Pancreas (tissue), 10 donors: ENCODE results near the gene SHKBP1. TPM values are rescaled to one million over a fixed set of nuclear protein-coding genes. Genes with fewer than 3 reads are reported as not detected.

Experiments used
- ATAC-seq, 4 donors: fragments of 200-7000 bp; cut with Tn5 transposase; one replicate each; pipeline versions ENCODE4 v1.8.0 to v1.9.1; 2020; ENCODE audit warnings: mild to moderate bottlenecking in 4 of 4, moderate library complexity in 4 of 4
- DNase-seq, 6 donors: peaks; one replicate each; pipeline ENCODE4 v3.0.0-alpha.2; 2020
- FAIRE-seq: peaks from 2 replicates; lab custom pipeline; 2012; peaks lifted over from hg19 to GRCh38; lab: Jason Lieb, UNC
- H3K27ac ChIP-seq, 4 donors: fragments of 200-600 bp; sonication (generic); 1 replicate in 3 of 4; 2 replicates in 1 of 4; pipeline versions ENCODE4 v1.5.0 to v1.8.0; 2020
- H3K27me3 ChIP-seq, 4 donors: fragments of 200-600 bp; one replicate each; pipeline ENCODE4 v1.8.0; 2021
- H3K36me3 ChIP-seq, 3 donors: fragments of 200-600 bp; sonication (generic) in 1 of 3; one replicate each; pipeline versions ENCODE4 v1.5.0 to v1.8.0; 2020 to 2021
- H3K4me1 ChIP-seq, 3 donors: fragments of 200-600 bp; one replicate each; pipeline ENCODE4 v1.8.0; 2021
- H3K4me3 ChIP-seq, 4 donors: fragments of 200-600 bp; sonication (generic) in 2 of 4; one replicate each; pipeline versions ENCODE4 v1.5.0 to v1.8.0; 2020 to 2021
- H3K9me3 ChIP-seq, 4 donors: fragments of 200-600 bp; one replicate each; pipeline ENCODE4 v1.8.0; 2021
- WGBS, 2 donors: extraction: QIAGEN DNeasy Blood & Tissue Kit; methylation state at CpG; one replicate each; pipeline ENCODE4 v1.1.7; 2013; 5-methylcytosine and 5-hydroxymethylcytosine counted together
- intact Hi-C, 3 donors: fragments of 100-400 bp; cut with DNase I; formaldehyde crosslinking; loops; one replicate each; pipeline versions ENCODE4 v1.11.1 to v1.14.2; 2022
- polyA plus RNA-seq, 2 donors: library from polyadenylated mRNA; stranded (reverse); fragments of 200-250 nt; gene quantifications; one replicate each; pipeline ENCODE4 v1.2.3, GENCODE V29; 2013
- total RNA-seq, 6 donors: library from RNA; stranded (reverse); fragmentation: NEBNext Ultra II Directional in 4 of 6; extraction: Animal tissue kit (Norgen Biotek cat#: 25700) in 4 of 6; gene quantifications; one replicate each; pipeline versions ENCODE4 v1.2.1 to v1.2.4, GENCODE V29; 2021 to 2023
- TF ChIP-seq, protein P1 (sequence below), 4 donors: fragments of 200-600 bp; sonication (generic) in 3 of 4; IDR thresholded peaks; one replicate each; pipeline versions ENCODE4 v1.5.0 to v1.8.0; 2021; ENCODE audit warnings: antibody characterized with exemption in 4 of 4
- donor health status: healthy with polysubstance abuse.
- donor health status: DM: no; HTN: no; CAD: no; lungs with moderate emphysema.
- donor health status: DM: no; HTN: no; CAD: no.
- donor health status: control.
- donor health status: control.
- donor health status: Bipolar disorder and iron deficiency.
- donor health status: DM: yes; HTN: yes; CAD: no.
- donor health status: DM: no; HTN: no; CAD: no.
- donor health status: DM: no; HTN: no; CAD: no.
- donor health status: DM: yes; HTN: yes; CAD: no.

The SHKBP1 gene
- total and polyA plus RNA-seq, 8 donors: 18.2 to 86.2 (median 23.8) TPM

DNA sequence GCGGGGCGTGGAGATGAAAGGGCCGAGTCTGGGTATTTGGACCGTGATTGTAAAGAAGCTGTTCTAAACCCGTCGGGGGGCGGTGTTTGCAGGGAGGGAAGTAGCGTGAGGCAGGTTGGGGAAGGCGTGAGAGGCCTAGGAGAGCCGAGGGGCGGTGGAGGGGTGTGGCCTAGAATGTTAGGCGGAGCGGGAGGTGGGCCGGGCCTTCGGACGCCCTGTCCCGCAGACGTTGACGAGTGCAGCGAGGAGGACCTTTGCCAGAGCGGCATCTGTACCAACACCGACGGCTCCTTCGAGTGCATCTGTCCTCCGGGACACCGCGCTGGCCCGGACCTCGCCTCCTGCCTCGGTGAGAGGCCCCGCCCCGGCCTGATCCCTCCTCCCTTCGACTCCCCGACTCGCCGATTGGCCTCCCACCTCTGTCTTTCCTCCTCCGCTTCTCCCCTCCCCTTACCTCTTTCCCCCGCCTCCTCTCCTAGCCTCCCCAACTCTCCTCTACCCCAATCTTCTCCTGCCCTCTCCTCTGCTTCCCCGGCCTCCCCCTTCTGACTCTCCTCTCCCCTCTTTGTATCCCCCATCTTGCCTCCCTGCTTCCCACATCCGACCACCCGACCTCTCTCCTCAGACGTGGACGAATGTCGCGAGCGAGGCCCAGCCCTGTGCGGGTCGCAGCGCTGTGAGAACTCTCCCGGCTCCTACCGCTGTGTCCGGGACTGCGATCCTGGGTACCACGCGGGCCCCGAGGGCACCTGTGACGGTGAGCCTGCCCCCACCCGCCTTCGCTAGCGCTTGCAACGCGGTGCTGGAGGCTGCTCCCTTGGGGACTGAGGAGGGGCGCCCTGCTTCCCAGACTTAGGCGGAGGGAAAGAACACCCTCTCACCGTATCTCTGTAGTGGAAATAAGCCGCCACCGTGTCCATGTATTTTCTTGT, 37.3 kb downstream of the SHKBP1 start:
- ATAC-seq (peak in 3 of 4 donors; percentile 14 to 58 (median 51)), DNase-seq (peak in 5 of 6 donors; percentile 35 to 80 (median 57)), FAIRE-seq (no peak)
- whole genome bisulfite sequencing, 2 donors: 40 to 44% methylated on average over 58 to 67 of the region's 67 CpGs
- Histone ChIP-seq H3K4me1 (peaks cover 0 to 5% (median 0%) of the 10 kb centered on the region in 3 donors), H3K36me3 (no peaks in the 10 kb centered on the region), H3K9me3 (no peaks in the 10 kb centered on the region), H3K4me3 (peak overlapping the region in 3 of 4 donors; percentile 15 to 39 (median 21)), H3K27ac (peak overlapping the region in 1 of 4 donors; percentile 33), H3K27me3 (no peaks in the 10 kb centered on the region)
- intact Hi-C loops: no loop called here
- TF ChIP-seq, protein P1, sequence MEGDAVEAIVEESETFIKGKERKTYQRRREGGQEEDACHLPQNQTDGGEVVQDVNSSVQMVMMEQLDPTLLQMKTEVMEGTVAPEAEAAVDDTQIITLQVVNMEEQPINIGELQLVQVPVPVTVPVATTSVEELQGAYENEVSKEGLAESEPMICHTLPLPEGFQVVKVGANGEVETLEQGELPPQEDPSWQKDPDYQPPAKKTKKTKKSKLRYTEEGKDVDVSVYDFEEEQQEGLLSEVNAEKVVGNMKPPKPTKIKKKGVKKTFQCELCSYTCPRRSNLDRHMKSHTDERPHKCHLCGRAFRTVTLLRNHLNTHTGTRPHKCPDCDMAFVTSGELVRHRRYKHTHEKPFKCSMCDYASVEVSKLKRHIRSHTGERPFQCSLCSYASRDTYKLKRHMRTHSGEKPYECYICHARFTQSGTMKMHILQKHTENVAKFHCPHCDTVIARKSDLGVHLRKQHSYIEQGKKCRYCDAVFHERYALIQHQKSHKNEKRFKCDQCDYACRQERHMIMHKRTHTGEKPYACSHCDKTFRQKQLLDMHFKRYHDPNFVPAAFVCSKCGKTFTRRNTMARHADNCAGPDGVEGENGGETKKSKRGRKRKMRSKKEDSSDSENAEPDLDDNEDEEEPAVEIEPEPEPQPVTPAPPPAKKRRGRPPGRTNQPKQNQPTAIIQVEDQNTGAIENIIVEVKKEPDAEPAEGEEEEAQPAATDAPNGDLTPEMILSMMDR (IDR thresholded peaks at IDR 0.05): no peak

DNA sequence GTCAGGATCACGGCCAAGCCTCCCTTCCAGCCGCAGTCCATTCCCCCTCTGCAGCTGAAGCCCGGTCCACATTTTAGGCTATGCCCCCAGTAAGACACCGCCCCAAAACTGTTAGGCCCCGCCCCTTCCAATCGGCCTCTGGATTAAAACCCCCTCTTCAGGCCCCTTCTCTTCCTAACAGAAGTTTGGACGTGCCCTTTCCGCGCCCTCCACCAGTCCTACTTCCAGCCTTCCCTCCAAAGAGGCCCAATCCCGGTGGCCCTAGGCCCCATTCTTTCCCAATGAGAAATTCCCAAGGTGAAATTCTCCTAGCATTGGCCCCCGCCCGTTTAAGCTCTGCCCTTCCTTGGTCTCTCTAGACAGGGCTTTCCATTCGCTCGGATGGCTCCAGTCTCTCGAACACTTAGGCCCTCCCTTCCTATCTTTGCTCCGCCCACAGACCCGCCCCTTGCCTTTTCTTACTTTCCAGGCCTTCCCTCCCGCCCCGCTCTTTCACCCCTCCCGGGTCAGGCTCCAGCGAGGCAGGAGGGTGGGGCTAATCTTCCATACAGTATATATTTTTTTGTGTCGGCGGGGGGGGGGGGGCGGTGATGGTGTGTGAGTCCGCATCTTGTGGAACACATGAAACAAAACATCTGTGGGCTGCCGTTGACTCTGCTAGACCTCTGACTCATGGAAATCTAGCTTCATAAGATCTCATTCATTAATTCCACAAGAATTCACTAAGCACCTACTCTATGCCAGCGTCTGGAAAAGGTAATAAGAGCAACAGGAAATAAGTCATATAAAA, 38.1 kb downstream of the SHKBP1 start:
- Histone ChIP-seq H3K4me3 (peak overlapping the region in 2 of 4 donors; percentile 21 to 39), H3K27ac (peak overlapping the region in 1 of 4 donors; percentile 22), H3K9me3 (no peaks in the 10 kb centered on the region), H3K27me3 (no peaks in the 10 kb centered on the region), H3K36me3 (no peaks in the 10 kb centered on the region), H3K4me1 (no peaks in the 10 kb centered on the region)
- intact Hi-C loops: no loop called here
- WGBS, 2 donors: 53 to 60% methylated on average over 27 of the region's 27 CpGs
- TF ChIP-seq, protein P1 (IDR thresholded peaks at IDR 0.05): no peak
- FAIRE-seq (no peak), ATAC-seq (peak in 2 of 4 donors; percentile 10 to 47), DNase-seq (peak in 4 of 6 donors; percentile 19 to 67 (median 52))

DNA sequence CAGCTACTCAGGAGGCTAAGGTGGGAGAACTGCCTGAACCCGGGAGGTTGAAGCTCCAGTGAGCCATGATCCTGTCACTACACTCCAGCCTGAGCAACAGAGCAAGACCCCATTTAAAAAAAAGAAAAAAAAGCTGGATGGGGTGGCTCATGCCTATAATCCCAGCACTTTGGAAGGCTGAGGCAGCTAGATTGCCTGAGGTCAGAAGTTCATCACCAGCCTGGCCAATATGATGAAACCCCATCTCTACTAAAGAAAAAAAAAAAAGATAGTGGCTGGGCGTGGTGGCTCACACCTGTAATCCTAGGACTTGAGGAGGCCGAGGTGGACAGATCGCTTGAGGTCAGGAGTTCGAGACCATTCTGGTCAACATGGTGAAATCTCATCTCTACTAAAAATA, 39.5 kb downstream of the SHKBP1 start:
- TF ChIP-seq, protein P1 (IDR thresholded peaks at IDR 0.05): no peak
- Histone ChIP-seq H3K27me3 (no peaks in the 10 kb centered on the region), H3K36me3 (no peaks in the 10 kb centered on the region), H3K4me3 (no peak overlapping the region), H3K27ac (no peak overlapping the region), H3K4me1 (no peaks in the 10 kb centered on the region), H3K9me3 (no peaks in the 10 kb centered on the region)
- intact Hi-C loops: no loop called here
- no peak for ATAC-seq
- no peak for FAIRE-seq
- WGBS, 2 donors: 83 to 87% methylated on average over 5 of the region's 5 CpGs
- DNase-seq: no peak

DNA sequence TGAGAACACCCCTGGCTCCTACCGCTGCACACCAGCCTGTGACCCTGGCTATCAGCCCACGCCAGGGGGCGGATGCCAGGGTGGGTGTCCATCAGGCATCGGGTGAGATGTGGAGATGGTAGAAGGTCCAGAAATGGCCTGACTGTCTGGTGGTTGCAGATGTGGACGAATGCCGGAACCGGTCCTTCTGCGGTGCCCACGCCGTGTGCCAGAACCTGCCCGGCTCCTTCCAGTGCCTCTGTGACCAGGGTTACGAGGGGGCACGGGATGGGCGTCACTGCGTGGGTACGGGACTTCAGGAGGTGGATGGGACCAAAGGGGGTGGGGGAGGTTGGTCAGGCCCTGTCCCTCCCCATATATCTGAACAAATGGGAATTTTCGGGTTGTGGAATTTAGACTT, 40.3 kb downstream of the SHKBP1 start:
- DNase-seq (peak in 1 of 6 donors; percentile 34), ATAC-seq (no peak), FAIRE-seq (no peak)
- intact Hi-C loops: no loop called here
- no peak overlapping the region for H3K4me3 ChIP-seq
- no peak overlapping the region for H3K27ac ChIP-seq
- no peaks in the 10 kb centered on the region for H3K27me3 ChIP-seq
- no peaks in the 10 kb centered on the region for H3K9me3 ChIP-seq
- H3K4me1 ChIP-seq: no peaks in the 10 kb centered on the region
- no peaks in the 10 kb centered on the region for H3K36me3 ChIP-seq
- WGBS, 2 donors: 92 to 95% methylated on average over 17 of the region's 17 CpGs
- TF ChIP-seq, protein P1 (IDR thresholded peaks at IDR 0.05): no peak
